Fibroblast of pulmonary artery (primary cell): Measurements from ENCODE around the gene MYO5C.
"Not testable (repeated sequence)": the region's sequence is repeated elsewhere in the genome, so short reads cannot be mapped to it uniquely, and the experiment has no call there.

Experiments used
- DNase-seq: peaks from one replicate; pipeline ENCODE4 v3.0.0-alpha.2; 2010; ENCODE audit warnings: low read depth
- H3K4me3 ChIP-seq: replicated peaks from 2 replicates; pipeline ENCODE4 v1.5.1; 2011; ENCODE audit warnings: low read depth, mild to moderate bottlenecking, control low read depth, low read length, moderate library complexity
- TF ChIP-seq, protein P1 (sequence below): IDR thresholded peaks from 2 replicates; pipeline ENCODE4 v1.5.1; 2011; ENCODE audit warnings: mild to moderate bottlenecking, control low read depth, low read length, inconsistent platforms; ENCODE audit errors: missing control alignments

Gene MYO5C

GRCh38 chr15:52290800-52291199, 4.8 kb downstream of the MYO5C start:
- H3K4me3 ChIP-seq = no peak overlapping the region
- DNase-seq = no peak
- TF ChIP-seq, protein P1, sequence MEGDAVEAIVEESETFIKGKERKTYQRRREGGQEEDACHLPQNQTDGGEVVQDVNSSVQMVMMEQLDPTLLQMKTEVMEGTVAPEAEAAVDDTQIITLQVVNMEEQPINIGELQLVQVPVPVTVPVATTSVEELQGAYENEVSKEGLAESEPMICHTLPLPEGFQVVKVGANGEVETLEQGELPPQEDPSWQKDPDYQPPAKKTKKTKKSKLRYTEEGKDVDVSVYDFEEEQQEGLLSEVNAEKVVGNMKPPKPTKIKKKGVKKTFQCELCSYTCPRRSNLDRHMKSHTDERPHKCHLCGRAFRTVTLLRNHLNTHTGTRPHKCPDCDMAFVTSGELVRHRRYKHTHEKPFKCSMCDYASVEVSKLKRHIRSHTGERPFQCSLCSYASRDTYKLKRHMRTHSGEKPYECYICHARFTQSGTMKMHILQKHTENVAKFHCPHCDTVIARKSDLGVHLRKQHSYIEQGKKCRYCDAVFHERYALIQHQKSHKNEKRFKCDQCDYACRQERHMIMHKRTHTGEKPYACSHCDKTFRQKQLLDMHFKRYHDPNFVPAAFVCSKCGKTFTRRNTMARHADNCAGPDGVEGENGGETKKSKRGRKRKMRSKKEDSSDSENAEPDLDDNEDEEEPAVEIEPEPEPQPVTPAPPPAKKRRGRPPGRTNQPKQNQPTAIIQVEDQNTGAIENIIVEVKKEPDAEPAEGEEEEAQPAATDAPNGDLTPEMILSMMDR = no peak

DNA sequence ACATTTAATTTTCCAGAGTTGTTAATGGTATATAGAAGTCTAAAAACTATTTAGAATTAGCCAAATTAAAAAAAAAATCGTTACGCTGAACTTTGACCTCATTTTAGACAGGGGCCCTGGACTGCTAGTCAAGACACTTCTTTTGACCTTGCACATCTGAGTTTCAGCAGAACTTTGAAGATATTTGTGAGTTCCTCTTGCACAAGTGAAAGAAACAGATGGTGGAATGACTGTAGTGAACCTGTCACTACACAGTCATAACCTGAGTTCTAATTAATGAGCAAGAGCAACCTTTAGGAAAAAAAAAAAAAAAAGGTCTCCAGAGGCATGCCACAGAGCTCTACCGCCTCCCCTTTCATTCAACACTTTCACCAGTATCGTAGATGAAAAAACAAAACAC, 5.3 kb downstream of the MYO5C start:
- TF ChIP-seq, protein P1 = no peak
- no peak overlapping the region for H3K4me3 ChIP-seq
- DNase-seq = no peak

DNA sequence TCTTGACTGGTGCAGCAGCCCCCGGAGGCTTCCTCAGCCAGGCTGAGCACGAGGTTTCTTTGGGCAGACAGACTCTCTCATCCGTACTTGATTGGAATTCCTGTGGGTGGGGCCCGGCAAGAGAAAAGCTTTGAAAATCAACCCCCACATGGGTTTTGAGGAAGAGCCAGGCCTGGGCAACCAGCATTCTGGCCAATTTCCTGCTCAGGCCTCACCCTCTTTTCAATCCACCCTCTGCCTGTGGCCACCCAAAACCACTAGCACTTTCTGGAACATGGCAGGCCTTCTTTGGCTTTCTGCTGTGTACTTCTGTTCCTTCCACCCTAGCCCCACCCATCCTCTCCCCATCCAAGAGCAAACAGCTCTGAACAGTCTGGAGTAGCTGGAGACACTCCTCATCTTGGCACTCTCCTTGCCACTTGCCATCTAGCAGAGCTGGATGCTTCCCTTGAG, 5.9 kb downstream of the MYO5C start:
- TF ChIP-seq, protein P1 = no peak
- DNase-seq = no peak
- no peak overlapping the region for H3K4me3 ChIP-seq

DNA sequence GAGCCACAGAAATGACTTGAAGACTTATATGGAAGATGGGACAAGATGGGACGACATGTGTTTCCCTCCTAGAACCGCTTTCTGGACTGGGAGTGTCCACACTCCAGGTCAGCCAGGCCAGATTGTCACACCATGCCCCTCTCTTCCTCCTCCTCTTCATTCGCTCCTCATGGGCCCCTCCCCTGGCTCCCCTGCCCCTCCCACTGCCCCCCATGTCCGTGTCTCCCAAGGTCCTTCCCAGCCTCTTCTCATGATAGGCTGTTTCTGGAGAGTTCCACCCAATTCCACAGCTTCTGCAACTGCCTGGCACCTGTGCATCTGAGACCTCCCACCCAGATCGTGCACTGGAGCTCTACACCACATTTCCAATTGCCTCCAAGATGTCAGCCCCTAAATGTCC, 6.6 kb downstream of the MYO5C start:
- H3K4me3 ChIP-seq = no peak overlapping the region
- TF ChIP-seq, protein P1 = no peak
- no peak for DNase-seq

DNA sequence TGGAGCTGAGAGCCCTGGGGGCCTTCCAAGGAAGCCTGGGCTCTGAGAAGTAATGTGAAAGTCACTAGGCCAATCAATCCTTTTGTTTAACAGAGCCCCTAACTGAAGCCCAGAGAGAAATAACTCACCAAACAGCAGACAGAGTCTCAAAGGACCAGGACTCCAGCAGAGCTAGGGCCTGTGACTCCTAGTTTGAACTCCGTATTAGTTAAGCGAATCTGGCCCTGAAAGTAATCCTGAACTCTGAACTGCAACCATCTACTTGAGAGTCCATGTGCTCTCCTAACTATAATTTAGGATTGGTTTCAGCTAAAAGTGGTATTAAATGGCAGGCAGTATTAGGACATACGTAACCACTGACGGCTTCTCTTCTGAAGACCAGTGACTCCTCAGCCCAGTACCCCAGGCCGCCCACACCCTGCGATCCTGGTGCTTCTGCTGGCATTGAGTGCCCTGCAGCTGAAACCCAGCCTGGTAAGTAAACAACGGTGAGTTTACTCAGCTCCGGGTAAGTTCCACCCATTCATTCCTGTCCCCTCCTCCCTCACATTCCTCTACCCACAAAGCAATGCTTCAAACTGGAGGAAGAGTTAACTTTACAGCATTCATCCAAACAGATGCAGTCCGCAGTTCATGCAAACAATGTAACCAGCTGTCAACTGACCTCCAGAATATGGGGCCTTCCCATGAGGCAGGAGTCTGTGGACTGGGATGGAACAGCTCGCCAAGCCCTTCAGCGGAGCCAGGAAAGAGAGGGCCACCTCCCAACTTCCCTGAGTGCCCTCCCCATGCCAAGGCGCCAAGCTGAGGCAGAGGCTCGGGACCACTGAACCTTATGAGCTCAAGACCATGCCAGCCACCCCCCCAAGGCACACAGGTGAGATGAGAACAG, 7.3 kb downstream of the MYO5C start:
- TF ChIP-seq, protein P1 = no peak
- no peak overlapping the region for H3K4me3 ChIP-seq
- DNase-seq = peak; percentile 11

DNA sequence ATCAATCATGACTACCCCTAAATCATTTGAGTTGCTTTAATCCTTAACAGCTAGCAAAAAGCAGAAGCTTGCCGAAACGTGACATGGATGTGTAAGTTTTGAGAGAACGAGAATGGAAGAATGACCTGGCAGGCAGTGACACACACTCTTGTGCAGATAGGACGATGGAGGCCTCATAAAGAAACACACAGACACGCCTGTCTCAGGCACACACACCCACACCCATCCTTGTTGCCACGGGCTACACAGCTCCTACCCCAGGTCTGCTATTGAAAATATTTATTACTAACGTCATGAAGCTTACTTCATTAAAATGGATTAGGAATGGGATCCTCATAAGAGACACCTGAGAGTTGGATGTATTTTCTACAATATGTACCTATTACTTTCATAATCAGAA, 8.5 kb downstream of the MYO5C start:
- TF ChIP-seq, protein P1 = no peak
- DNase-seq = no peak
- H3K4me3 ChIP-seq = no peak overlapping the region

- not testable (repeated sequence) for DNase-seq, H3K4me3 ChIP-seq
Measured at GRCh38 chr15:52285941-52286340, 9.7 kb downstream of the MYO5C start.
